GM19240 (cell line): ENCODE measurements around the gene MAD1L1.
"Not testable (repeated sequence)": the region's sequence is repeated elsewhere in the genome, so short reads cannot be mapped to it uniquely, and the experiment has no call there.

Source experiments
- DNase-seq: peaks from one replicate; pipeline ENCODE4 v3.0.0; 2011; ENCODE audit warnings: low spot score; ENCODE audit not compliant: insufficient read length

Gene MAD1L1

DNA sequence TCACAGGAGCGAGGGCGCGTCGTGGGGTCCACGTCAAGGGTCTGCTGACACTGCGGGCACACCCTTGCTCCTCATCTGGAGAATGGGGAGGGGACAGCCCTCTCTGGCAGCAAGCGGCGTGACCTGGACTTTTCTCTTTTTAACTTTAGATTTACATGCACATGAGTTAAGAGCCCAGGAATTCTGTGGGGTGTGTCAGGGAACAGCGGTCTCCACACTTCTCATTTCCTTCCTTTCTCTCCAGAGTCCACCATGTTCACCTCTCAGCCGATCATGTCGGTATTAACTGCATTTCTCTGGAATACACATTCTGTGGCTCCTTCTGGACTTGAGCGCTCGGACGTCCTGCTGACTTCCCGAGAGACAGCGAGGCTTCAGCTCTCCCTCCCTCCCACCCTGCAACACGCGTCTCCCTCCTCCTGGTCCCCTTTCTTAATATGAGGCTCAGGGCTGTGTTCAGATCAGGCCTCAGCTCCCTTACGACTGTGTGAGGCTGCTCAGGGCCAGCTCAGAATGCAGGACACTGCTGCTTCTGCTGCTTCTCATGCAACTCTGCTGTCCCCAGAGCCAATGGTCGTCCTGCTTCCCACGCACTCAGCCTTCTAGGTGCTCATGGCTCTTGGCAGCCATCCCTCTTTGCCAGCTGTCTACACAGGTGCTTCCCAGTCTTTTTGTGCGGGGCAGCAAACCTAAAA, 301.3 kb downstream of the MAD1L1 start:
- no peak for DNase-seq

DNA sequence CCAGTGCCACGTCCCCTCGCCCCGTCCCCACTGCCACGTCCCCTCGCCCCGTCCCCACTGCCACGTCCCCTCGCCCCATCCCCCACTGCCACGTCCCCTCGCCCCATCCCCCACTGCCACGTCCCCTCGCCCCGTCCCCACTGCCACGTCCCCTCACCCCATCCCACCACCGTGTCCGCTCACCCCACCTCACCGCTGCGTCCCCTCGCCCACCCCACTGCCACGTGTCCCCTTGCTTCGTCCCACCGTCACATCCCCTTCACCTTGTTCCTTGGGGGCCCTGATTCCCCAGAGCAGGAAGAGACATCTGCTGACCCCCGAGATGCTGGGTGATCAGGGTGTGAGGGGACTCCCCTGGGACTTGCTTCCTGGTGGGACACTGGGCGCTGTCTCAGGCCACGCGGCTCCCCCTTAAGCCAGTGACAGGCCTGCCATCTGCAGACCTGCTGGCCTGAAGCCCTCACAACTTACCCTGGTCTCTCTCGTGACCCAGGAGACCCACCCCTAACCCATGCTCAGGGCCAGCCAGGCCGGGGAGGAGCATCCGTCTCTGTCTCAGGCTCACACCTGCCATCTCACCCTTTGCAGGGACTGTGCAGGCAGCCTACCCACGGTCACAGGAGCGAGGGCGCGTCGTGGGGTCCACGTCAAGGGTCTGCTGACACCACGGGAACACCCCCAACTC, 302.2 kb downstream of the MAD1L1 start:
- DNase-seq: no peak

DNA sequence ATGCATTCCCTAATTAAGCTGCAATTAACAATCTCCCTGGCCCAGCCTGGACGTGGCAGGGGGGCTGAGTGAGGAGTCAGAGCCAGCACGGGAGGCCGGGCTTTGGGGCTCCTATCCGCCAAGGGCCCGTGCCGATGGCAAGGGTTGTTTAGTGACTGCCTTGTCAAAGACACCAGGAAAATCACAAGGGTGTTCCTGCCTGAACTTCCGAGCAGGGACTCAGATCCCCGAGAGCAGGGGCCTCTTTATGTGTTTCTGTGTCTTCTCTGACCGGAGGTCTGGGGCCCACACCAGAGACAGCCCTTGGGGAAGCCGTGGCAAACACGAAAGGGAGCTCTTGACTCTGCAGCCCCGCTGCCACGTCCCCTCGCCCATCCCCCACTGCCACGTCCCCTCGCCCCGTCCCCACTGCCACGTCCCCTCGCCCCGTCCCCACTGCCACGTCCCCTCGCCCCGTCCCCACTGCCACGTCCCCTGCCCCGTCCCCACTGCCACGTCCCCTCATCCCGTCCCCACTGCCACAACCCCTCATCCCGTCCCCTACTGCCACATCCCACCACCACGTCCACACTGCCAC, 303.3 kb downstream of the MAD1L1 start:
- not testable (repeated sequence) for DNase-seq

DNA sequence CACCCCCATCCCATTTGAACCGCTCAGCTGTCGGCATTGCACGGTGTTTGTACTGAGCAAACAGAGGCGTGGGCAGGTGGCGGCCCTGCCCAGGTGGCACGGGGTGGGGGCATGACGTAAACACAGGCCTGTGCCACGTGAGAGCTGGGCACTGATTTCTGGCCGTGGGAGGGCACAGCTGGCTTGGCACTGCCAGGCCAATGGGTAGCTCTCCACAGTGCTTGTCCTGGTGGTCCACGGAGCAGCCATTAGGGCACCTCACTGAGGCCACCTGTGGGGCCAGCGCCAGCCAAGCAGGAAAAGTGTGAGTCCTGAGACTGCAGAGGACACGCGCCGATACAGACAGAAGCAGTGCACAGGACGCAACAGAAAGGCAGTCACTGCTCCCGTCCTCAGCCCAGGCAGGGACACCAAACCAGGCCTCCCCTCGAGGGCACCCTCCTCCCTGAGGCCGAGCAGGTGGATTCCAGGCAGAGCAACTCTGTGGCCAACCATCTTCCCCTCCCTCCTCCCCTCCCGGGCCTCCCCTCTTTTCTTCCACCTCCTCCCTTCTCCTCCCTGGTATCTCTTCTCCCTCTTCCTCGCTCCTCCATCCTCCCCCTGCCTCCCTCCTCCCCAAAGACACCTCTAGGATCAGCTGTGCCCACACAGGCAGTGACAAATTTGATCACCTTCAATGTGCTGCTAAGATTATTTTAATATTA, 303.9 kb downstream of the MAD1L1 start:
- DNase-seq: no peak

DNA sequence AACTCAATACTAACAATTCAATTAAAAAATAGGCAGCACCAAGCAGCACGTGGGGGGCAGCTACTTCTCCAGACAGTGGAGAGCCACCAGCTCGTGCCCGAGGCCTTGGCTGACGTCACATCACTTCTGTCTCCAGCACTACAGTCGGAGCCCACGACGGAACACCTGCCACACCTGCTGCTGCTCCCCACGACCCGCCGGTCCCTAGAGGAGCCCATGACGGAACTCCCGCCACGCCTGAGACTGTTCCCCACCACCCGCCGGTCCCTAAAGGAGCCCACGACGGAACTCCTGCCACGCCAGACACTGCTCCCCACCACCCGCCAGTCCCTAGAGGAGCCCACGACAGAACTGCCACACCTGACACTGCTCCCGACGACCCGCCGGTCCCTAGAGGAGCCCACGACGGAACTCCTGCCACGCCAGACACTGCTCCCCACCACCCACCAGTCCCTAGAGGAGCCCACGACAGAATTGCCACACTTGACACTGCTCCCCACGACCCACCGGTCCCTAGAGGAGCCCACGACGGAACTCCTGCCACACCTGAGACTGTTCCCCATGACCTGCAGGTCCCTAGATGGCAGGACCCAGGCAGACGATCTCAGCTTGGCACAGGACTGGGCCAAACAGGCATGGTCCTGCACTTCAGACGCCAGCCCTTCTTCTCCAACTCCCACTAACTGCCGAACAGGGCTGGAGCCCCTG, 304.7 kb downstream of the MAD1L1 start:
- no peak for DNase-seq

DNA sequence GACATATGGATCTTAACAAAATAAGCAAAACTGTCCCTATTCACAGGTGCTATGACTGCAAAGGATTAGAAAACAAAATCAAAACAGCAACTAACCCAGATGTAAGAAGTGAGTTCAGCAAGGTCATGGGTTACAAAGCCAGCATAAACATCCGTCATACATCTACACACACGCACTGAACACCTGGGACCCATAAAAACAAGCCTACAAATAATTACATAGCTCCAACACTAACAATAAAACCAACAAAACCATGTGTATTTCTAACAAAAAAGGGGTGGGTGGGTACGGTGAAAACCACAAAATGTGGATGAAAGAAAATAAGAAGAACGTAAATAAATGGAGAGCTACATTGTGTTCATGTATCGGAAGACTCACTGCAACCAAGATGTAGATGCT, 305.8 kb downstream of the MAD1L1 start:
- DNase-seq: no peak

DNA sequence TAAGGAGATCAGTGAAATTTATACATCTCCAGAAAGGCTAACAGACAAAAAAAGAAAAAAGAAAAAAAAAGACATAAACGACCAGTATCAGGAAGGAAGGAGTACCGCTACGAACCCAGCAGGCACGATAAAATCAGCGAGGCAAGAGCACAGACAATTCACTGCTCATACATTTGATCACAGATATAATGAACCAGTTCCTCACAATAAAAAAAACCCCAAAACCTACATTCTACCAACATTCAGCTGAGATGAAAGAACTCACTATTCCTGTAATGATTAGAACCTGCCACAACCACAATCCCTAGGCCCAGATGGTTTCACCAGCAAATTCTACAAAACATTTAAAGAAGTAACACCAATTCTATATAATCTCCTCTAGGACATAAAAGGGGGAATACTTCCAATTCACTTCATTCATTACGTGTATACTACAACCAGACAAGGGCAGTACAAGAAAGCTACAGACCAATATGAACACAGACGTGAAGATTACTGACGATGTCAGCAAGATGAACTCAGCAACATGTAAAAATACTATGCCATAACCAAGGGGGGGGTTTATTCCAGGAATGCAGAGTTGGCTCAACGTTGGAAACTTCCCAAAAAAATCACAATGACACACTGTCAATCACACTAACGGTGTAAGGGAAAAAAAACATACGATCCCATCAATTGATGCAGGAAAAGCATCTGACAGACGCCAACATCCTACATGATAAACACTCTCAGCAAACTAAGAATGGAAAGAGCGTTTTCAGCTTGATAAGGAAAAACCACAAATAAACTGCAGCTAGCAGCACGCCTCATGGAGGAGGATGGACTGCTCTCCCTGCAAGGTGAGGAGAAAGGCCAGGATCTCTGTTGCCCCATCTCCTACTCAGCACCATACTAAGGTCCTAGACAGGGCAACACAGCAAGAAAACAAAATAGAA, 306.5 kb downstream of the MAD1L1 start:
- no peak for DNase-seq

DNA sequence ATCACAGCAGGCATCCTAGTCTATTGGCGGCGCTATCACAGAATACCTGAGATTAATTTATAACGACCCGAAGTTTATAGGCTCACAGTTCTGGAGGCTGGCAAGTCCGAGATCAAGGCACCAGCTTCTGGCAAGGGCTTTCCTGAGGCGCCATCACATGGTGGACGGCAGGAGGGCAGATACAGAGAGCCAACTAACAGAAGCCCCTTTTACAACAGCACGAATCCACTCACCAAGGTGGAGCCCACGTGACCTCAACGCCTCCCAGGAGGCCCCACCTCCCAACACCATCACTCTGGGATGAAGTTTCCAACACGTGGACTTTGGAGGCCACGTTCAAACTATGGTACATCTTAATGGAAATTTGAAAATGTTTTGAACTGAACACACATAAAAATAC, 307.4 kb downstream of the MAD1L1 start:
- DNase-seq: no peak

DNA sequence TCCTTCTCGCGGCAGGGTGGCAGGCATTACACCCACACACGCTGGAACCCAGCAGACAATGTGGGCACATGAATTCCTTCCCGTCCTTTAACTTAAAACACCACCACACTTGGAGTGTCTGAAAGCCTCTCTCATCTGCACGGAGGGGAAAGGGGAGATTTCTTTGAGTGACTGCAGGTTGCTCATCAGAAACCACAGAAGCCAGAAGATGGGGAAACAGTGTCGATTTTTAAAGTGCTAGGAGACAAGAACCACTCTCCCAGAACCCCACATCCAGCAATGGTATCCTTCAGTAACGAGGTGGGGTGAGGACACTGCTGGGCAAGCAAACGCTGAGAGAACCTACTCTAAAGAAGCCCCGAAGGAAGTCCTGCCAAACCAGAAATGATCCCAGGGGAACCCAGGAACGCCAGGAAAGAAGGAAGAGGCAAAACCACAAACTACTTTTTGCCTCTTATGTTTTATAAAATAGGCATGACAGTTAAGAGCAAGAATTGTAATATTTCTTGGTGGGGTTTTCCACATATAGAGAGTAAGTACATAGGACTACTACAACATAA, 308.4 kb downstream of the MAD1L1 start:
- no peak for DNase-seq

DNA sequence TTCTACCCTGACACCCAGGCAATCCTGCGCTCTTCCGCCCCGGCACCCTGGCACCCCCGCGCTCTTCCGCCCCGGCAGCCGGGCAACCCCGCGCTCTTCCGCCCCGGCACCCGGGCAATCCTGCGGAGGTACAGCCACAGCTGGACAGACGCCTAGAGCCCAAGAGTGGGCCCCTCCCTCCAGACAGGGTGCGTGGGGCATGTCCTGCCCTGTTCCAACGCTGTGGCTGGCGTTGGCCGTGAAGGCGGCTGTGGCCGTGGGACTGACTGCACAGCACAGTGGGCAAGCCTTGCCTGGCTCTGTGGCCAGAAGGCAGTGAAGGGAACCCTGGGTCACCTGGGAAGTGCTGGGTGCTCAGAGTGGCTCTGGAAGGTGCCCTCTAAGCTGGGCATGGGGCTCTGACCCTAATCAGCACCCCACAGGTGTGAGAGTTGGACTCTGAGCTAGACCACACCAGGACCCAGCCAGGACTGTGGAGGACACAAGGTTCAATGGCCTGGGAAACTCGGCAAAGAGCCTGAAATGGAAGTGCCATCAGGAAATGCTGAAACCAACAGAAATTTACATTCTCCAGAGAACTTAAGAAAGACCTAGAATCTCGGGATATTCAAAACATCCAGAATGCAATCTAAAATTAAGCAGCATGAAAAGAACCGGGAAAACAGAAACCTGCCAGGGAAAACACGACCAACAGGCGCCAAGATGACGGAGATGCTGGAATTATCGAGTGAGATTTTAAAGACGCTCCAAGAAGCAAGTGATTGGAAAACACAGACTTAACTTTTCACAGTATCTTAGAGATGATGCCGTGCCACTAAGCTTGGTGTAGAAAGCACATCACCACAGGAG, 309.1 kb downstream of the MAD1L1 start:
- DNase-seq: no peak

DNA sequence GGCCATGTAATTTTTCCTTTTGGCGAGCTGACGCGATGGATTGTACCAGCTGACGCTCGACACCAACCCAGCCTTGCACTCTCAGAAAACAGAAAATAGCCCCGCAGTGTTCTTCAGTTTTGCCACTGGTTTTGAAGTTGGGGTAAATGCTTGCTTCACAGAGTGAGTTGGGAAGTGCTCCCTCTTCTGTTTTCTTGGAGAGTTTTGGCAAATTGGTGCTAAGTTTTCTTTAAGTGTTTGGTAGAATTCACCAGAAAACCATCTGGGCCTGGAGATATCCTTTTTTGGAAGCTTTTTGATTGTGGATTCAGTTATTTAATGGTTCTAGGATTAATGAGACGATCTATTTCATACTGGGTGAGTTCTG, 309.9 kb downstream of the MAD1L1 start:
- no peak for DNase-seq

DNA sequence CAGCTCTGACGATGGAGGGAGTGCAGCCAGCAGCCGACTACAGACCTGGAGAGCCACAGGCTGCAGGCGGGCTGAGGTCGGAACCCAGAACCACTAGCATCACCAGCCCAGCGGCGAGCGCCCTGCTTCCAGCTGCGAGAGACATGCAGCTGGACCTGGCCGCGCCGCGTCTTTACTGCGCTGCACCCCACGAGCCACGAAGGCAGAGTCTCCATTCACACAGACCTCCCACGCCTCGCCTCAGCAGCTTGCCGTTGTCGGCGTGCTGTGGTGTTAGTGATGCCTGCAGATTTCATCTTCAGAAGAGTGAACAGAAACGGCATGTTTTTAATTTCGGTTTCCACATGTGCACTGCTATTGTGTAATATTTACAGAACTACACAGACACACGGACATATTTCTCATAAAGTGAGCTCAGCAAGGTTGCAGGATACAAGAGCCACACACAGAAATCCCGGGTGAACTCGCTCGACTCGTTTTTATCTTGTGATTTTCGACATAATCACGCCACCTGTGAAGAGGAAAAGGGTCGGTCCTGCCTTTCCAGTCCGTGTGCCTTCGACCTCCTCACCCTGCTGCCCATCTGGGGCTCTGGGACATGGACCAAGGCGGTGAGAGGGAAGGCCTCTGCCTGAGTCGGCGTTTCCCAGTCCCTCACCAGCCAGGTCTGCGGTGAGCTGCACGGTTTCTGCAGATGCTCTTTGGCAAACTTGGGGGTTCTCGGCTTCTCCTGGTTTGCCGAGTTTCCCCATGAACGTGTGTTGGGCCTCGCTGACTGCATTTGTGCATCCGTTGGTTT, 310.5 kb downstream of the MAD1L1 start:
- no peak for DNase-seq

DNA sequence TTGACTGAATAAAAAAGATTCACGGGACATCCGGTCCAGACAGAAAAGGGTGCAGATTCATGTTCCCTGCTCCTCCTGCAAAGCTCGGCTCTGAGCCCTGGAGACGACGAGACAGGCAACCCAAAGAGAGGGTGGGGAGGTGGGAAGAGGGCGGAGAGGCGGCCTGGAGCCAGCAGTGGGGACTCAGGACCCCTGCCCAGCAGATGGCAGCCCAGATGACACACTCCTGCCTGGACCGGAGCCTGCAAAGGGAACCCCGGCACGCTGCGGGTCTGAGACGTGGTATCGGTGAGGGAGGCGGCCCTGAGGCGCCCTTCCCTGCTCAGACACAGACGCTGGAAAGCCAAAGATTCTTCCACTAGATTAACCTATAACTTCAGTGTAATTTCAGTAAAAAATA, 311.9 kb downstream of the MAD1L1 start:
- no peak for DNase-seq

DNA sequence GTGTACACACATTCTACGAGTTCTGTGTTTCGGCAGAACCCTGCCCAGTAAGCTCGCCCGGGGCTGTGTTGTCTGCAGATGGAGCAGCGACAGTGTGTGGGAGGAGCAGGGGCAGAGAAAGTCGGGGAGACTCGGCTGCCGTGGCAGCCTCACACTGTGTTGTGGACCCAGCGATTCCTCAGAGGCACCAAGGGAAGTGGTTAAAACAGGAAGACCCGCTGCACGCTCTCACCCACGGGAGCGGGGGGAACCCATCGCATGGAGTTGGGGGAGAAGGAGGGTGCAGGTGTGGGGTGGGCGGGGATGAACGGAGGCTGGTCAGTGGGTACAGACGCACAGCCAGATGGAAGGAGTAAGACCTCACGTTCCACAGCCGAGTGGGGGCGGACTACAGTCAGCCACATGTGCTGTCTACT, 312.5 kb downstream of the MAD1L1 start:
- DNase-seq: peak; percentile 47

DNA sequence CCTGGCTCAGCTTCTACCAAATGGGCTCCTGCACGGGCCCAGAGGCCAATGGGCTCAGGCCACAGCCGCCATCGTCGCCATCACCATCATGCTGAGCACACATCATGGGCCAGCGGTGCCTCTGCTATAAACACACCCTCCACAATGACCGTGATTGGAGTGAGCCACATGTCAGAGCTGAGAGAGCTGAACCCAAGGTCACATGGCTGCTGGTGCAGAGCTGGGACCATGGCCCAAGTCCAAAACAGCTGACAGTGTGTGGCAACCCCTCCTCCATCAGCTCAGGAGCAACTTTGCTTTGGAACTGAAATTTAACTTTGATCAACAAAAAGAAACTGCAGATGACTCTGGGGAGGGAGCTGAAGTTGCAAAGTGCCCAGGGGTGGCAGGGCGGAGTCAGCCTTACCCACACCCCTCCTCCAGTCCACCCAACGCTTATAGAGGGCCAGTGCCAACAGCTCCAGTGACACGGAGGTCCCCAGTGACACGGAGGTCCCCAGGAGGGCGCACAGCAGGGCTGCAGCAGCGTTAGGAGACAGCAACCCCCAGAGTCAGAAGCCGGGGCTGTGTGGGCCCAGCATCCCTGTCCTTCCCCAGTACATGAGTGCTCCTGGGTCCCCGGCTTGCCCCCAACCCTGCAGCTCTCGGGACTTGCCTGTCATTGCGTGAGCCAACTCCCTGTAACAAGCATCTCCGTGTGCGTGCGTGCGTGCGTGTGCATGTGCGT, 313.0 kb downstream of the MAD1L1 start:
- no peak for DNase-seq

DNA sequence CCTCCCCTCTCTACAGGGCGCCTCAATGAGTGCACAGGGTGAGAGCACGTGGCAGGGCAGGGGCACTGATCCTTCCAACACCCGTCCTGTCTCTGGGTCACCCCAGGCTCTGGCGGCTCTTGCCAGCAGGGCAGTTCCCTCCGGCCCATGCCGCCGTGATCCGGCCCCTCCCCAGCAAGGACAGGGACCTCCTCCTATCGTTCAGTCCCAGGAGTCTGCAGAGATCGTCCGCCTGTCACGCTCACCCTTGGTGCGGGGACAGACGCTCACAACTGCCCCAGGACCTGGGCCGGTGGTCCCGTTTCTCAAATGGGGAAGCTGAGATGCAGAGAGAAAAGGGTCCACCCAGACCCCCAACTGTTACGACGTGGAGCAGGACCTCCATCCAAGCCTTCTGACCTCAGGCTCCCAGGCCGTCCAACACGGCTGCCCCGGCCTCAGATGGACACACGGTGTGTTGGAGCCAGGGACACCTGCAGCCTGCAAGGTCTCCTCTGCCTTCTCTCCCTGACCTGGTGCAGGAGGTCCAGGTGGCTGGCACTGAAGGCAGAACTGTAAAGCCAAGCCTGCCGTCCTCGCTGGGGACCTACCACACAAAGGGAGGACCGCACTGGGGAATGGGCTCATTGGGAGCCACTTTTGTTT, 313.7 kb downstream of the MAD1L1 start:
- no peak for DNase-seq

DNA sequence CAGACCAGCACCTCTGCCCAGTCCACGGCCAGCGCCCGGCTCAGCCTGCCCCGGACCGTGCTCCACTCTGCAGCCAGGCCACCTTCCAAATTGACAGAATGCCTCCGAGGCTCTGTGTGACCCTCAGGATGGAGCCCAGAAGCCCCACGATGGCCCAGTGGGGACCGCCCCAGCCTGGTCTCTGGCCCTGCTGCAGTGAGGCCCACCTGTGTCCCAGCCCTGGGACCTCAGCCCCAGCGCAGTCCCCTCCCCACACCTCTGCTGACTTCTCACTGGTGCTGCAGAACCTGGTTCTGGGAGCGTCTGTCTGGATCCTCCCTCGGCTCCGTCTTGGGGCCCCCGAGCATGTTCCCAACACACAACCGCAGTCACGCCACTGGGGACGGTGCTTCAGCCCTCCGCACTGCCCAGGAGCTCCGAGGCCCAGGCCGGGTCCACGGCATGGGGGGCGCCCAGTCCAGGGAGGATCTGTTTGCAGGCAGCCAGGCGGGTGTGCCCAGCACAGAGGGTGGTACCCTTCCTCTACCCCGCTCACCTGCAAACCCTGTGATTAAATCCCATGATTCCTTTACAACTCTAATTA, 314.6 kb downstream of the MAD1L1 start:
- DNase-seq: no peak
